ENCODE data around the gene FYB2.
"Not testable (repeated sequence)": the region's sequence is repeated elsewhere in the genome, so short reads cannot be mapped to it uniquely, and the experiment has no call there.

Gene FYB2

GRCh38 chr1:56790036-56790435 is 29.2 kb downstream of the FYB2 start:
- H3K27me3 Mint-ChIP-seq, result peaks cover 34% of the 10 kb centered on the region
- no peaks in the 10 kb centered on the region for H3K9me3 Mint-ChIP-seq
- H3K4me3 Mint-ChIP-seq, result no peak overlapping the region
- H3K36me3 Mint-ChIP-seq (ENCODE audit: low read depth), result no peaks in the 10 kb centered on the region
- no peak for DNase-seq
- no peaks in the 10 kb centered on the region for H3K4me1 Mint-ChIP-seq (ENCODE audit: low read depth)
- H3K27ac Mint-ChIP-seq, result no peak overlapping the region

- H3K27ac Mint-ChIP-seq, result no peak overlapping the region
- H3K36me3 Mint-ChIP-seq (ENCODE audit: low read depth), result no peaks in the 10 kb centered on the region
- H3K4me3 Mint-ChIP-seq, result no peak overlapping the region
- no peaks in the 10 kb centered on the region for H3K9me3 Mint-ChIP-seq
- peaks cover 30% of the 10 kb centered on the region for H3K27me3 Mint-ChIP-seq
- H3K4me1 Mint-ChIP-seq (ENCODE audit: low read depth), result no peaks in the 10 kb centered on the region
- DNase-seq, result no peak
These were observed 30.6 kb downstream of the FYB2 start for GRCh38 chr1:56788588-56788987.

GRCh38 chr1:56788102-56788501 is 31.1 kb downstream of the FYB2 start:
- H3K4me1 Mint-ChIP-seq (ENCODE audit: low read depth), result no peaks in the 10 kb centered on the region
- no peak for DNase-seq
- H3K9me3 Mint-ChIP-seq, result no peaks in the 10 kb centered on the region
- no peak overlapping the region for H3K27ac Mint-ChIP-seq
- peaks cover 30% of the 10 kb centered on the region for H3K27me3 Mint-ChIP-seq
- no peak overlapping the region for H3K4me3 Mint-ChIP-seq
- no peaks in the 10 kb centered on the region for H3K36me3 Mint-ChIP-seq (ENCODE audit: low read depth)

GRCh38 chr1:56787330-56787729 is 31.9 kb downstream of the FYB2 start:
- Mint-ChIP-seq H3K36me3 (ENCODE audit: low read depth) (no peaks in the 10 kb centered on the region), H3K9me3 (no peaks in the 10 kb centered on the region), H3K4me1 (ENCODE audit: low read depth) (no peaks in the 10 kb centered on the region), H3K4me3 (no peak overlapping the region), H3K27me3 (peaks cover 30% of the 10 kb centered on the region), H3K27ac (no peak overlapping the region)
- no peak for DNase-seq

- no peak for DNase-seq
- Mint-ChIP-seq H3K36me3 (ENCODE audit: low read depth) (no peaks in the 10 kb centered on the region), H3K4me1 (ENCODE audit: low read depth) (no peaks in the 10 kb centered on the region), H3K27me3 (peaks cover 9% of the 10 kb centered on the region), H3K27ac (no peak overlapping the region), H3K9me3 (no peaks in the 10 kb centered on the region), H3K4me3 (no peak overlapping the region)
These were observed 36.4 kb downstream of the FYB2 start for GRCh38 chr1:56782773-56783172.

- Mint-ChIP-seq H3K4me1 (ENCODE audit: low read depth) (no peaks in the 10 kb centered on the region), H3K27me3 (peaks cover 7% of the 10 kb centered on the region), H3K9me3 (no peaks in the 10 kb centered on the region), H3K4me3 (no peak overlapping the region), H3K36me3 (ENCODE audit: low read depth) (no peaks in the 10 kb centered on the region), H3K27ac (no peak overlapping the region)
- DNase-seq, result no peak
These were observed 38.4 kb downstream of the FYB2 start for GRCh38 chr1:56780826-56781225.

- no peak for DNase-seq
- no peaks in the 10 kb centered on the region for H3K36me3 Mint-ChIP-seq (ENCODE audit: low read depth)
- no peaks in the 10 kb centered on the region for H3K9me3 Mint-ChIP-seq
- no peak overlapping the region for H3K27ac Mint-ChIP-seq
- H3K4me3 Mint-ChIP-seq, result no peak overlapping the region
- H3K27me3 Mint-ChIP-seq, result peaks cover 3% of the 10 kb centered on the region
- peaks cover under 1% of the 10 kb centered on the region for H3K4me1 Mint-ChIP-seq (ENCODE audit: low read depth)
These were observed 39.0 kb downstream of the FYB2 start for GRCh38 chr1:56780128-56780750.

GRCh38 chr1:56777972-56778371 is 41.2 kb downstream of the FYB2 start:
- Mint-ChIP-seq H3K4me1 (ENCODE audit: low read depth) (peaks cover 20% of the 10 kb centered on the region), H3K36me3 (ENCODE audit: low read depth) (no peaks in the 10 kb centered on the region), H3K4me3 (no peak overlapping the region), H3K9me3 (no peaks in the 10 kb centered on the region), H3K27ac (no peak overlapping the region), H3K27me3 (peaks cover 3% of the 10 kb centered on the region)
- no peak for DNase-seq

- not testable (repeated sequence) for H3K9me3 Mint-ChIP-seq; H3K4me3 Mint-ChIP-seq; H3K27me3 Mint-ChIP-seq; H3K27ac Mint-ChIP-seq; DNase-seq; H3K36me3 Mint-ChIP-seq (ENCODE audit: low read depth)
- peaks cover 20% of the 10 kb centered on the region for H3K4me1 Mint-ChIP-seq (ENCODE audit: low read depth)
These were observed 44.5 kb downstream of the FYB2 start for GRCh38 chr1:56774732-56775131.

- H3K27ac Mint-ChIP-seq, result peak overlapping the region; percentile 37
- H3K9me3 Mint-ChIP-seq, result no peaks in the 10 kb centered on the region
- no peaks in the 10 kb centered on the region for H3K36me3 Mint-ChIP-seq (ENCODE audit: low read depth)
- peaks cover 20% of the 10 kb centered on the region for H3K4me1 Mint-ChIP-seq (ENCODE audit: low read depth)
- H3K27me3 Mint-ChIP-seq, result no peaks in the 10 kb centered on the region
- DNase-seq, result no peak
- H3K4me3 Mint-ChIP-seq, result peak overlapping the region; percentile 26
These were observed 45.1 kb downstream of the FYB2 start for GRCh38 chr1:56774067-56774609.

- H3K27ac Mint-ChIP-seq, result peak overlapping the region; percentile 37
- H3K9me3 Mint-ChIP-seq, result no peaks in the 10 kb centered on the region
- H3K4me1 Mint-ChIP-seq (ENCODE audit: low read depth), result peaks cover 20% of the 10 kb centered on the region
- no peaks in the 10 kb centered on the region for H3K36me3 Mint-ChIP-seq (ENCODE audit: low read depth)
- peaks cover under 1% of the 10 kb centered on the region for H3K27me3 Mint-ChIP-seq
- peak overlapping the region; percentile 26 for H3K4me3 Mint-ChIP-seq
- DNase-seq, result no peak
These were observed 45.7 kb downstream of the FYB2 start for GRCh38 chr1:56773341-56774066.

- no peaks in the 10 kb centered on the region for H3K9me3 Mint-ChIP-seq
- no peaks in the 10 kb centered on the region for H3K36me3 Mint-ChIP-seq (ENCODE audit: low read depth)
- H3K4me3 Mint-ChIP-seq, result no peak overlapping the region
- no peak for DNase-seq
- peaks cover 14% of the 10 kb centered on the region for H3K27me3 Mint-ChIP-seq
- peaks cover 20% of the 10 kb centered on the region for H3K4me1 Mint-ChIP-seq (ENCODE audit: low read depth)
- H3K27ac Mint-ChIP-seq, result no peak overlapping the region
These were observed 47.5 kb downstream of the FYB2 start for GRCh38 chr1:56771717-56772116.

GRCh38 chr1:56758794-56759193 is 60.4 kb downstream of the FYB2 start:
- peaks cover 16% of the 10 kb centered on the region for H3K27me3 Mint-ChIP-seq
- H3K36me3 Mint-ChIP-seq (ENCODE audit: low read depth), result no peaks in the 10 kb centered on the region
- H3K27ac Mint-ChIP-seq, result no peak overlapping the region
- H3K4me3 Mint-ChIP-seq, result no peak overlapping the region
- no peak for DNase-seq
- no peaks in the 10 kb centered on the region for H3K9me3 Mint-ChIP-seq
- peaks cover 2% of the 10 kb centered on the region for H3K4me1 Mint-ChIP-seq (ENCODE audit: low read depth)

- Mint-ChIP-seq H3K4me3 (no peak overlapping the region), H3K4me1 (ENCODE audit: low read depth) (peaks cover 2% of the 10 kb centered on the region), H3K36me3 (ENCODE audit: low read depth) (no peaks in the 10 kb centered on the region), H3K27ac (no peak overlapping the region), H3K27me3 (peaks cover 21% of the 10 kb centered on the region), H3K9me3 (no peaks in the 10 kb centered on the region)
- no peak for DNase-seq
These were observed 61.1 kb downstream of the FYB2 start for GRCh38 chr1:56758135-56758534.

GRCh38 chr1:56755911-56756310 is 63.3 kb downstream of the FYB2 start:
- Mint-ChIP-seq H3K27ac (no peak overlapping the region), H3K27me3 (peaks cover 33% of the 10 kb centered on the region), H3K4me3 (no peak overlapping the region), H3K9me3 (no peaks in the 10 kb centered on the region), H3K36me3 (ENCODE audit: low read depth) (no peaks in the 10 kb centered on the region), H3K4me1 (ENCODE audit: low read depth) (peaks cover 2% of the 10 kb centered on the region)
- no peak for DNase-seq
